Urothelium cell line (cell line): ENCODE measurements around the gene USP46.

Experiments used
- DNase-seq: peaks from one replicate; pipeline ENCODE4 v3.0.0; 2011; ENCODE audit warnings: low spot score, mixed read lengths
- FAIRE-seq: peaks from 2 replicates; lab custom pipeline; 2011; peaks lifted over from hg19 to GRCh38; lab: Jason Lieb, UNC

The USP46 gene

DNA sequence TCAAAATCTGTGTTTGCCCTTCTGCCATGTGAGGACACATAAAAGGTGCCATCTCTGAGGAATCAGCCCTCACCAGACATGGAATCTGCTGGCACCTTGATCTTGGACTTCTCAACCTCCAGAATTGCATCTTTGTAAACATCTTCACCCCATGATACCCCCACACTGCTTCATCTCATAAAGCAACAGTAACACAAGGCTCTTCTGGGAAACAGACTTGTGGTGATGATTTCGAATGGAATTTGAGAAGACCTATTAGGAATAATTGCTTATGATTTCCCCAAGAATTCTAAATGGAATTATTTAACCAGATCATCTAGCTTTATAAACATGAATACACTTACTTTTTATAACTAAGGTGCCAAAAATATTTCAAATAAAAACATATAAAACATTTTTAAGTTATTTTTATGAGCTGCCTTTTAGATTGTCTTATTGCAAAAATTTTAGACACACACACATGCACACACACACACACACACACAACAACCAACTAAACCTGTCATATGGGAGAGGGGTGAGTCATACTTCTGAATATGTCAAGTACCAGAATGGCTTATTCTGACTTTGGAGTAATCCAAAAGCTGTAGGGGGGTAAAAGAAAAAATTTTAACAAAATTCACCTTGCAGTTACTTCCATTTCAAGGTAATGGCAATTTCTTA lies 82.0 kb downstream of the USP46 start:
- no peak for DNase-seq

GRCh38 chr4:52576326-52576725 lies 82.8 kb downstream of the USP46 start:
- DNase-seq (no peak), FAIRE-seq (no peak)

More for the DNA sequence above, 82.0 kb downstream of the USP46 start:
- no peak for FAIRE-seq

GRCh38 chr4:52575406-52575805 lies 83.7 kb downstream of the USP46 start:
- no peak for DNase-seq

GRCh38 chr4:52574036-52574435 lies 85.1 kb downstream of the USP46 start:
- DNase-seq: no peak
- no peak for FAIRE-seq

More at GRCh38 chr4:52575406-52575805, 83.7 kb downstream of the USP46 start:
- FAIRE-seq: no peak

GRCh38 chr4:52573551-52573950 lies 85.5 kb downstream of the USP46 start:
- no peak for DNase-seq
- peak; percentile 23 for FAIRE-seq

DNA sequence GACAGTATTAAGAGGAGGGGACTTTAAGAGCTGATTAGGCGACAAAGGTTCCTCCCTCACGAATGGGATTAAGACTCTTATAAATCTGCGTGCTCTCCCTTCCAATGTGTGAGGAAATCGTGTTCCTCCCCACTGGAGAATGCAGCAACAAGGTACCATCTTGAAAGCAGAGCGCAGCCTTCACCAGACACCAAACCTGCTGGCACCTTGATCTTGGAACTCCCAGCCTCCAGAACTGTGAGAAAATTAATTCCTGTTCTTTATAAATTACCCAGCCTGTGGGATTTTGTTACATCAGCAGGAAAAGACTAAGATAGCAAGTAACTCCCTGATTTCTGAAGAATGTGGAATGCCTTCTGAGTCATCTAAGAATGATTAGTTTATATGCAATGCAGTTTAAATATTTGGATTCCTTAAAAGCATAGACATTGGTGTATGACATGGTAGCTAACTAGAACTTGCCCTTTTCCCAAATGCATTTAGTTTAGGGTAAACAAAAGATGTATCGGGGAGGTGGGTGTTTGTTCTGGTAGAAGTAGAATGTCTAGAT lies 86.1 kb downstream of the USP46 start:
- no peak for DNase-seq

GRCh38 chr4:52568351-52568750 lies 90.8 kb downstream of the USP46 start:
- DNase-seq (no peak), FAIRE-seq (no peak)

More for the DNA sequence above, 86.1 kb downstream of the USP46 start:
- no peak for FAIRE-seq

GRCh38 chr4:52566136-52567031 lies 92.7 kb downstream of the USP46 start:
- no peak for FAIRE-seq

DNA sequence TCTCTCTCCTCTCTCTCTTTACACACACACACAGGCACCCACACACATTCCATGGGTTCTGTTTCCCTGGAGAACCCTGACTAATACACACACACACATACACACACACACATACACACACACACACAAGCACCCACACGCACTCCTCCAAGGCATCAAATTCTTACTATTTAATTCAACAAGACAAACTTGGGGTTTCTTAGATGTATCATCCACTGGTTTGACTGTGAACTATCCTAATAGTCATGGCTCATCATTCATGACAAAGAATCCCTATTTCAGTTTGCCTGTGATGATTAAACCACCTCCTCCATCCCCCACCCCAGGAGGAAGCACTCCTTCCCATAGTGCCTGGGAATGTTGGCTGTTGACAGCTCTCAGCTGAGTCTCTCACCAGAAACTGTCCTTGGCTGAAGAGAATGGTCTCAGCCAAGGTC lies 98.2 kb downstream of the USP46 start:
- no peak for DNase-seq
- FAIRE-seq: no peak

More at GRCh38 chr4:52566136-52567031, 92.7 kb downstream of the USP46 start:
- no peak for DNase-seq

DNA sequence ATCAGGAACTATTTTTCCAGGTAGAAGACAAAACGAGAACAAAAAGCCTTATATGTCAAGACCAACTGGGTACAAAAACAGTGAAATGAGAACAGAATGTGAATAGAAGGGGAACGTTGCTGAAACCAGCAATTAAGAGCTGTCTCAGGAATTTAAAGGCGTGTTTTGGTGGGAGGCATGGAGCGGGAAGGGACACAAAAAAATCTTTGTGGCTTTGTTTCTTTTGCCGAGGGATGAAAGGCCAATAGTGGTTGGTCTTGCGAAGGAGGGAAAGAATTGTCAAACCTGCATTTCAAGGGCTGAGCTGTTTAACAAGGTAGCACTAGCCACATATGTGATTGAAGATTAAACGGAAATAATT lies 103.8 kb downstream of the USP46 start:
- FAIRE-seq: no peak
- DNase-seq: no peak

DNA sequence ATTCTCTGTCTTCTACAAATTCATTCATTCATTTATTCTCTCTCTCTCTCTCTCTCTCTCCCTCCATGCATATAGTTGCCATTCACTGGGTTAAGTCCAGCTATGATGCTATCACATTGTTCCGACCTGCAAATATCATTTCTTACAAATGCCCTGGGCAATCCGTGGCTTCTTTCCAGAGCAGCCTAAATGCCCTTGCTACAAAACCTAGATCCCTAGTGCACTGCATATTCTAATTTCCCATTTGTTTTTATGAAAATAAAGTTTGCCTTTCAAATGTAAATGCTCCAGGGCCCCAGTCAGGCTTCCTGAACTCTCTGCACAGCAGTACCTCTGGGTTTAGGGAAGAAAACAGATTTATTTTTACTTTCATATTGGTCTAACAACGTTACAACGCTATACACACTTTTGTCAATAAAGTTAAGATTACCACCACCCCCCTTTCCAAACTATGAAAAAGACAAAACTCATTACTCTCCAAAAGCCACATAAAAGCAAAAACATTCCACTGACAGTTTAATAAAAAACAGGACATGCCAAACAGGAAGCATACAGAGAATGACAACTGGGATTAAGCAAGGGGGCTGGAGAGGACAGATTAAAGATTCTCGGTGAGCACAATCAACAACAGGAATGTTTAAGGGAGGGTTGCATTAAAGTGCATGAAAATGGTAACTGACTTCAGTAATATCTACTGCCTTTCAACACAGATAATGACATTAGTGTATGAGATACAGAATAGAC lies 104.3 kb downstream of the USP46 start:
- DNase-seq (no peak), FAIRE-seq (peak; percentile 30)

GRCh38 chr4:52552778-52553177 lies 106.3 kb downstream of the USP46 start:
- DNase-seq (peak; percentile 85), FAIRE-seq (peak; percentile 85)

- FAIRE-seq (no peak), DNase-seq (no peak)
These were observed 107.6 kb downstream of the USP46 start for GRCh38 chr4:52551487-52551886.

DNA sequence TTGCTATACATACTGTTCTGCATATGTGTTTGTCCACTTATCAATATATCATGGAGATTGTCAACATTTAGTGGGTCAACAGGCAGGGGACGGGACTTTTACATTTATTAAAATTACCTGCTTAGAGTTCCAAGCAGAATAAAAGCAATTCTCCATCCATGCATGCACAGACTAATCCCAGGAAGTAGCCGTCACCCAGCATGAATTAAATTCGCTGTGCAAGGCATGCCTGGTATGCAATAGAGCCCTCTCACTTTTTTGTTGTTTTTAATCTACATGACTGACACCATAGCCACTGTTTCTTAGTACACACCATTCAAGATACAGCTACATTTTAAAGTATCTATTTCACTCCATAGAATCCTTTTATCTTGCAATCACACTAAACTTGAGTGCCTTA lies 108.9 kb downstream of the USP46 start:
- DNase-seq: no peak
- no peak for FAIRE-seq

GRCh38 chr4:52548818-52549570 lies 110.1 kb downstream of the USP46 start:
- FAIRE-seq (no peak), DNase-seq (no peak)

- no peak for FAIRE-seq
- no peak for DNase-seq
These were observed 112.7 kb downstream of the USP46 start for GRCh38 chr4:52546449-52546848.

DNA sequence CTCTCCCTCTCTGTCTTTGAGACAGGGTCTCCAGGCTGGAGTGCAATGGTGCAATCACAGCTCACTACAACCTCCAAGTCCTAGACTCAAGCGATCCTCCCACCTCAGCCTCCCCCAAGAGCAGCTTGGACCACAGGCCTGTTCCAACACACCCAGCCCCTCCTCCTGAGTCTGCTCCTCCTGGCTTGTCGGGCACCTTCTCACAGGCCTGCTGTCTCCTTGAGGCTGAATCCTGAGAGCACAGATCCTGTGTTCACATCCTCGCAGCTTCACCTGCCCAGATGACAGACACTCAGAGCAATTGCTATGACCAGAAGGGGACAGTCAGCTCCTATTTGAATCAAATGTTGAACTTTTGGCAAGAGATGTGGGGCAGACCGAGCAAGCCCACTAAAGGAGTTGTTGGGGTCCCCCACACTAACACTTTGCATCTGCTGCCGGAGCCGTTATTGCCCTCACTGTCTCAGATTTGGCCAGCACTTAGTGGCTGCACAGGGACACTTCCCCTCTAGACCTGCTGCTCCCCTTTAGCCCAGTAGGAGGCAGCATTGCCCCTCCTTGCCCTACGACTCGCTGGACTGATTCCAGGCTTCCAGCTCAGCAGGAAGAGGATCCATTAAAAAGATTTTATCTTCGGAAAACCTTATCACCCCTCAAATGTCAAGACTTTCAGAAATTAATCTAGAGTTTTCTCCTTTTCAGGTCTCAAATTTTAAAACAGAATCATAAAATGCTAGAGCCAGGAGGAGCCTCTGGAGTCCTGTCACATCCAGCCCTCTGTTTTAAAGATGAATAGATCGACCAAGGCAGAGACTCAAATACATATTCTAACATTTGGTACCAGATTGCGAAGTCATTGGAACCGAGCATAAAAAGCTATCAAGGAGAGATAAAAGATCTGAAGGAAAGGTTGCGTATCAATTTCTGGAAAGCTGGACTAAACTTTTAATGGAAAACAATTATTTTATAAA lies 113.7 kb downstream of the USP46 start:
- FAIRE-seq: peak; percentile 70
- DNase-seq: peak; percentile 81
